Measurements from ENCODE around the gene REM1.

- TF ChIP-seq CTCF (IDR thresholded peaks at IDR 0.05), result no peak
- no peak for TF ChIP-seq EP300 (IDR thresholded peaks at IDR 0.05)
Measured at GRCh38 chr20:31454361-31454760, 20.7 kb upstream of the REM1 start.

Measured in ovary (tissue), 3 donors.